Fibroblast of the aortic adventitia (primary cell): ENCODE measurements around the gene NCKIPSD. TPM values are rescaled to one million over a fixed set of nuclear protein-coding genes. Genes with fewer than 3 reads are reported as not detected.
A peak's percentile ranks its signal among the peaks of the same experiment; 100 is the strongest.

ENCODE experiments used
- DNase-seq: peaks from one replicate; pipeline ENCODE4 v3.0.0-alpha.2; 2010; ENCODE audit warnings: low read depth
- H3K4me3 ChIP-seq: 2 replicates; pipeline ENCODE4 v1.5.1; 2011; ENCODE audit warnings: low read depth, mild to moderate bottlenecking, control low read depth, low read length, moderate library complexity
- CTCF ChIP-seq: IDR thresholded peaks from 2 replicates; pipeline ENCODE4 v1.5.1; 2011; ENCODE audit warnings: mild to moderate bottlenecking, low read length, control low read depth, inconsistent platforms; ENCODE audit not compliant: insufficient read depth
- total RNA-seq: library from RNA; depleted of rRNA; stranded (reverse); fragments of >200 nt; gene quantifications from 2 replicates; pipeline ENCODE4 v1.2.3, GENCODE V29; 2012; ENCODE audit warnings: low replicate concordance

NCKIPSD gene
- total RNA-seq, 1 donor: 20.0 TPM

GRCh38 chr3:48639944-48640606 lies 45.6 kb downstream of the NCKIPSD start:
- no peak for TF ChIP-seq CTCF
- no peak for DNase-seq
- H3K4me3 ChIP-seq: no peak overlapping the region

- no peak overlapping the region for H3K4me3 ChIP-seq
- DNase-seq: no peak
- no peak for TF ChIP-seq CTCF
Observed at GRCh38 chr3:48637305-48637704, 48.4 kb downstream of the NCKIPSD start.

- no peak for TF ChIP-seq CTCF
- peak overlapping the region; percentile 89 for H3K4me3 ChIP-seq
- no peak for DNase-seq
Observed at GRCh38 chr3:48636149-48636655, 49.5 kb downstream of the NCKIPSD start.

- DNase-seq: peak; percentile 91
- peak; percentile 60 for TF ChIP-seq CTCF
- peak within 1 kb of the TSS; percentile 89 for H3K4me3 ChIP-seq
Observed at GRCh38 chr3:48635222-48636021, 50.3 kb downstream of the NCKIPSD start, which contains the start of gene SLC26A6. Gene SLC26A6, minus strand, starts transcription at chr3:48635461. Its CDS starts 68 bp downstream, at chr3:48635393.

- DNase-seq: peak; percentile 53
- no peak for TF ChIP-seq CTCF
Observed at GRCh38 chr3:48634661-48635221, 51.0 kb downstream of the NCKIPSD start.

GRCh38 chr3:48633743-48634142 lies 52.0 kb downstream of the NCKIPSD start:
- TF ChIP-seq CTCF: no peak
- H3K4me3 ChIP-seq: peak overlapping the region; percentile 89
- DNase-seq: no peak

More at GRCh38 chr3:48634661-48635221, 51.0 kb downstream of the NCKIPSD start:
- peak overlapping the region; percentile 89 for H3K4me3 ChIP-seq
